ENCODE data around the gene USP32. TPM values are rescaled to one million over a fixed set of nuclear protein-coding genes. Genes with fewer than 3 reads are reported as not detected.
"Not testable (repeated sequence)": the region's sequence is repeated elsewhere in the genome, so short reads cannot be mapped to it uniquely, and the experiment has no call there.

Gene USP32
- total RNA-seq, 1 donor from 2014 or later, result 53.6 TPM

- not testable (repeated sequence) for DNase-seq (ENCODE audit: extremely low spot score, unreplicated experiment); H3K4me3 Mint-ChIP-seq (ENCODE audit: unreplicated experiment); H3K27me3 Mint-ChIP-seq (ENCODE audit: unreplicated experiment); H3K27ac Mint-ChIP-seq (ENCODE audit: unreplicated experiment); H3K4me1 Mint-ChIP-seq (ENCODE audit: unreplicated experiment); H3K9me3 Mint-ChIP-seq (ENCODE audit: unreplicated experiment)
- peaks cover 42% of the 10 kb centered on the region for H3K36me3 Mint-ChIP-seq (ENCODE audit: unreplicated experiment)
Observed at GRCh38 chr17:60186372-60186771, 205.6 kb downstream of the USP32 start.

- not testable (repeated sequence) for H3K4me1 Mint-ChIP-seq (ENCODE audit: unreplicated experiment); H3K9me3 Mint-ChIP-seq (ENCODE audit: unreplicated experiment); H3K4me3 Mint-ChIP-seq (ENCODE audit: unreplicated experiment); H3K27me3 Mint-ChIP-seq (ENCODE audit: unreplicated experiment); DNase-seq (ENCODE audit: extremely low spot score, unreplicated experiment); H3K27ac Mint-ChIP-seq (ENCODE audit: unreplicated experiment)
- peaks cover 38% of the 10 kb centered on the region for H3K36me3 Mint-ChIP-seq (ENCODE audit: unreplicated experiment)
Observed at GRCh38 chr17:60180380-60180779, 211.6 kb downstream of the USP32 start.

- H3K36me3 Mint-ChIP-seq (ENCODE audit: unreplicated experiment), result peaks cover 26% of the 10 kb centered on the region
- DNase-seq (ENCODE audit: extremely low spot score, unreplicated experiment), result peak; percentile 36
- H3K27ac Mint-ChIP-seq (ENCODE audit: unreplicated experiment); H3K9me3 Mint-ChIP-seq (ENCODE audit: unreplicated experiment); H3K27me3 Mint-ChIP-seq (ENCODE audit: unreplicated experiment); H3K4me1 Mint-ChIP-seq (ENCODE audit: unreplicated experiment); H3K4me3 Mint-ChIP-seq (ENCODE audit: unreplicated experiment): not testable (repeated sequence)
Observed at GRCh38 chr17:60178180-60178579, 213.8 kb downstream of the USP32 start.

GRCh38 chr17:60176763-60177162, 215.2 kb downstream of the USP32 start:
- H3K4me3 Mint-ChIP-seq (ENCODE audit: unreplicated experiment); H3K27me3 Mint-ChIP-seq (ENCODE audit: unreplicated experiment); H3K9me3 Mint-ChIP-seq (ENCODE audit: unreplicated experiment); H3K27ac Mint-ChIP-seq (ENCODE audit: unreplicated experiment); H3K4me1 Mint-ChIP-seq (ENCODE audit: unreplicated experiment): not testable (repeated sequence)
- peak; percentile 13 for DNase-seq (ENCODE audit: extremely low spot score, unreplicated experiment)
- peaks cover 22% of the 10 kb centered on the region for H3K36me3 Mint-ChIP-seq (ENCODE audit: unreplicated experiment)

- TF ChIP-seq CTCF (IDR thresholded peaks at IDR 0.05), result peak; percentile 48
- H3K27ac Mint-ChIP-seq (ENCODE audit: unreplicated experiment); H3K9me3 Mint-ChIP-seq (ENCODE audit: unreplicated experiment); H3K27me3 Mint-ChIP-seq (ENCODE audit: unreplicated experiment); H3K4me3 Mint-ChIP-seq (ENCODE audit: unreplicated experiment); H3K36me3 Mint-ChIP-seq (ENCODE audit: unreplicated experiment): not testable (repeated sequence)
- peak; percentile 68 for DNase-seq (ENCODE audit: extremely low spot score, unreplicated experiment)
- H3K4me1 Mint-ChIP-seq (ENCODE audit: unreplicated experiment), result peaks cover 24% of the 10 kb centered on the region
Observed at GRCh38 chr17:60174767-60175166, 217.2 kb downstream of the USP32 start.

GRCh38 chr17:60174035-60174434, 217.9 kb downstream of the USP32 start:
- no peaks in the 10 kb centered on the region for H3K9me3 Mint-ChIP-seq (ENCODE audit: unreplicated experiment)
- H3K27me3 Mint-ChIP-seq (ENCODE audit: unreplicated experiment), result no peaks in the 10 kb centered on the region
- TF ChIP-seq CTCF (IDR thresholded peaks at IDR 0.05), result no peak
- no peak overlapping the region for H3K4me3 Mint-ChIP-seq (ENCODE audit: unreplicated experiment)
- H3K36me3 Mint-ChIP-seq (ENCODE audit: unreplicated experiment), result peaks cover 8% of the 10 kb centered on the region
- no peak overlapping the region for H3K27ac Mint-ChIP-seq (ENCODE audit: unreplicated experiment)
- peaks cover 25% of the 10 kb centered on the region for H3K4me1 Mint-ChIP-seq (ENCODE audit: unreplicated experiment)
- DNase-seq (ENCODE audit: extremely low spot score, unreplicated experiment), result no peak

GRCh38 chr17:60173304-60173819, 218.6 kb downstream of the USP32 start:
- Mint-ChIP-seq H3K27ac (ENCODE audit: unreplicated experiment) (no peak overlapping the region), H3K9me3 (ENCODE audit: unreplicated experiment) (no peaks in the 10 kb centered on the region), H3K4me3 (ENCODE audit: unreplicated experiment) (no peak overlapping the region), H3K4me1 (ENCODE audit: unreplicated experiment) (peaks cover 25% of the 10 kb centered on the region), H3K27me3 (ENCODE audit: unreplicated experiment) (no peaks in the 10 kb centered on the region), H3K36me3 (ENCODE audit: unreplicated experiment) (peaks cover 3% of the 10 kb centered on the region)
- no peak for DNase-seq (ENCODE audit: extremely low spot score, unreplicated experiment)
- no peak for TF ChIP-seq CTCF (IDR thresholded peaks at IDR 0.05)

Data from osteocyte (in vitro differentiated cells).